H1 (cell line): ENCODE measurements around the gene PARD3. TPM values are rescaled to one million over a fixed set of nuclear protein-coding genes. Genes with fewer than 3 reads are reported as not detected.

Source experiments
- CHD7 ChIP-seq: fragments of 300-600 bp; sonication (generic); IDR thresholded peaks from 2 replicates; pipeline ENCODE4 v1.7.1; 2012; ENCODE audit warnings: low read length, moderate library complexity, mild to moderate bottlenecking, inconsistent platforms; ENCODE audit not compliant: insufficient replicate concordance
- PHF8 ChIP-seq: fragments of 200-600 bp; sonication (generic); conservative IDR thresholded peaks from 2 replicates; pipeline ENCODE4 v1.7.1; 2012; ENCODE audit warnings: low read depth, mild to moderate bottlenecking, inconsistent platforms, low read length, moderate library complexity
- RAD21 ChIP-seq, 2 experiments: IDR thresholded peaks in 1 of 2; conservative IDR thresholded peaks in 1 of 2; 2 replicates each; pipeline ENCODE4 v1.6.1; 2011; ENCODE audit warnings: low read depth in 2 of 2, low read length in 2 of 2, improper control_type of control experiment in 1 of 2, inconsistent platforms in 1 of 2, mild to moderate bottlenecking in 1 of 2, moderate library complexity in 1 of 2
- RXRA ChIP-seq: IDR thresholded peaks from 2 replicates; pipeline ENCODE4 v1.6.1; 2011; ENCODE audit warnings: low read depth, mild to moderate bottlenecking, low read length, moderate library complexity; ENCODE audit not compliant: insufficient read depth
- SUZ12 ChIP-seq: fragments of 200-600 bp; sonication (generic); IDR thresholded peaks from 2 replicates; pipeline ENCODE4 v1.6.1; 2012; ENCODE audit warnings: mild to moderate bottlenecking, inconsistent platforms, low read length, moderate library complexity, mixed read lengths
- TAF7 ChIP-seq: optimal IDR thresholded peaks from 2 replicates; pipeline ENCODE3; 2011; ENCODE audit warnings: low read depth, mild to moderate bottlenecking, inconsistent platforms, low read length, moderate library complexity, borderline replicate concordance
- TBP ChIP-seq: IDR thresholded peaks from 2 replicates; pipeline ENCODE4 v1.6.1; 2011; ENCODE audit warnings: low read depth, low read length, improper control_type of control experiment
- TEAD4 ChIP-seq: IDR thresholded peaks from 2 replicates; pipeline ENCODE4 v1.6.1; 2012; ENCODE audit warnings: low read depth, low read length, inconsistent platforms, mixed read lengths
- ZNF274 ChIP-seq: IDR thresholded peaks from 2 replicates; pipeline ENCODE4 v1.7.0; 2012; ENCODE audit warnings: low read length, borderline replicate concordance; ENCODE audit errors: extremely low read depth
- polyA plus RNA-seq, 7 experiments: library from polyadenylated mRNA; depleted of rRNA in 3 of 7; stranded (reverse) in 5 of 7; unstranded in 2 of 7; fragments of >200 nt in 5 of 7; fragments of 200-250 nt in 2 of 7; gene quantifications; 1 replicate in 5 of 7; 2 replicates in 1 of 7; 4 replicates in 1 of 7; pipeline versions ENCODE4 v1.2.1 to v1.2.3, GENCODE V29; 2011 to 2013; ENCODE audit warnings: missing spikeins in 2 of 7, mixed read lengths in 2 of 7
- total RNA-seq: library from RNA; stranded (reverse); fragmentation: NEBNext Ultra II Directional; extraction: Animal tissue kit (Norgen Biotek cat#: 25700); gene quantifications from 2 replicates; pipeline ENCODE4 v1.2.1, GENCODE V29; 2021

PARD3 gene
- total and polyA plus RNA-seq, 2 of the 8 experiments (the other 6 are each of a cell fraction or from before 2014, with no cell fraction given), result 19.7 to 49.1 TPM

- TF ChIP-seq CHD7, result no peak
- TF ChIP-seq TEAD4, result no peak
- no peak for TF ChIP-seq TAF7
- TF ChIP-seq PHF8, result peak; percentile 3; the same call in 1 of the 2 replicates
- TF ChIP-seq ZNF274, result no peak
- no peak for TF ChIP-seq RXRA
- TF ChIP-seq SUZ12, result no peak
- no peak for TF ChIP-seq RAD21 (IDR thresholded peaks at IDR 0.05 in 1 of 2, conservative IDR thresholded peaks at IDR 0.05 in 1 of 2; ENCODE audit: low read depth in 2 of 2, low read length in 2 of 2)
- no peak for TF ChIP-seq TBP
Measured at GRCh38 chr10:34815185-34816084, at the start of gene PARD3 (continued).
